HG03097 (cell line): ENCODE results near the gene NAA80.
A peak's percentile ranks its signal among the peaks of the same experiment; 100 is the strongest.

Experiments
- ATAC-seq: cut with Tn5 transposase; IDR thresholded peaks from one replicate; pipeline ENCODE4 v1.9.1; 2021; ENCODE audit not compliant: unreplicated experiment, low FRiP score

The NAA80 gene

GRCh38 chr3:50298836-50299637 is at the start of gene NAA80, which contains the start of gene HYAL3:
NAA80 (minus strand) TSS chr3:50299405; CDS start chr3:50297463, 1,942 bp downstream.
HYAL3 (minus strand) TSS chr3:50299405; CDS start chr3:50295602, 3,803 bp downstream.
- ATAC-seq: peak; percentile 78

- no peak for ATAC-seq
These were observed 48.1 kb upstream of the NAA80 start for GRCh38 chr3:50347187-50347813.

GRCh38 chr3:50345586-50346234 is 46.5 kb upstream of the NAA80 start, which contains the start of gene ZMYND10:
ZMYND10 (minus strand) TSS chr3:50345732; CDS start chr3:50345579, 153 bp downstream.
- no peak for ATAC-seq

GRCh38 chr3:50345008-50345407 is 45.8 kb upstream of the NAA80 start:
- no peak for ATAC-seq

GRCh38 chr3:50342813-50343633 is 43.8 kb upstream of the NAA80 start:
- no peak for ATAC-seq

- no peak for ATAC-seq
These were observed 42.9 kb upstream of the NAA80 start for GRCh38 chr3:50341996-50342650.

- ATAC-seq: no peak
These were observed 42.3 kb upstream of the NAA80 start for GRCh38 chr3:50341537-50341936.

GRCh38 chr3:50340448-50341329 is 41.5 kb upstream of the NAA80 start, which contains the start of gene RASSF1:
RASSF1 (minus strand) TSS chr3:50340836; CDS start chr3:50340805, 31 bp downstream.
- ATAC-seq: no peak

- ATAC-seq: no peak
These were observed 40.9 kb upstream of the NAA80 start for GRCh38 chr3:50340147-50340447.

- ATAC-seq: no peak
These were observed 40.4 kb upstream of the NAA80 start for GRCh38 chr3:50339485-50340146.

- no peak for ATAC-seq
These were observed 39.8 kb upstream of the NAA80 start for GRCh38 chr3:50338965-50339364.

GRCh38 chr3:50337175-50337861 is 38.1 kb upstream of the NAA80 start:
- peak; percentile 74 for ATAC-seq

- ATAC-seq: no peak
These were observed 37.4 kb upstream of the NAA80 start for GRCh38 chr3:50336452-50337174.

GRCh38 chr3:50334339-50335075 is 35.3 kb upstream of the NAA80 start:
- ATAC-seq: no peak

GRCh38 chr3:50333744-50334328 is 34.6 kb upstream of the NAA80 start:
- ATAC-seq: no peak

GRCh38 chr3:50331364-50331907 is 32.2 kb upstream of the NAA80 start:
- ATAC-seq: no peak
